HepG2 (cell line): ENCODE data around the gene EGFR. TPM values are rescaled to one million over a fixed set of nuclear protein-coding genes. Genes with fewer than 3 reads are reported as not detected.

Source experiments
- ATAC-seq: fragments of 200-7000 bp; cut with Tn5 transposase; 3 replicates; pipeline ENCODE4 v1.9.1; 2020; ENCODE audit warnings: mild to moderate bottlenecking, moderate library complexity
- BruUV-seq: library from RNA; stranded (reverse); fragments of 400-500 nt; replicated peaks from 2 replicates; lab custom pipeline; 2021; lab: Mats Ljungman, UMichigan
- CTCF ChIA-PET: fragments of 300-600 bp; formaldehyde crosslinking; extraction: SDS; loops from one replicate; lab custom pipeline; 2021; ENCODE audit warnings: low total read pairs, inconsistent platforms, low intra/inter-chr PET ratio; lab: Yijun Ruan, JAX
- POLR2A ChIA-PET: fragments of 350-600 bp; sonication (Branson Sonifier 250); formaldehyde crosslinking; loops from one replicate; lab custom pipeline; 2020; ENCODE audit warnings: antibody characterized with exemption, inconsistent platforms; lab: Yijun Ruan, JAX
- DNase-seq: peaks from one replicate; pipeline ENCODE4 v3.0.0-alpha.2; 2015; ENCODE audit warnings: low spot score
- FAIRE-seq: peaks from 3 replicates; lab custom pipeline; 2011; peaks lifted over from hg19 to GRCh38; lab: Jason Lieb, UNC
- H2AFZ ChIP-seq: one replicate; pipeline ENCODE4 v1.6.1; 2011; ENCODE audit warnings: low read length, inconsistent platforms
- H3K27ac ChIP-seq: fragments of 300-600 bp; 3 replicates; pipeline ENCODE4 v1.8.0; 2011; ENCODE audit warnings: mixed run types, mild to moderate bottlenecking, mixed read lengths, low read length, inconsistent platforms; ENCODE audit not compliant: insufficient read depth; ENCODE audit errors: extremely low read length
- H3K27me3 ChIP-seq, 2 experiments: fragments of 200-600 bp in 1 of 2; 2 replicates in 1 of 2; 3 replicates in 1 of 2; pipeline versions ENCODE4 v1.6.0 to v1.8.0; 2011; ENCODE audit warnings: low read length in 2 of 2, mild to moderate bottlenecking in 2 of 2, moderate library complexity in 2 of 2, inconsistent platforms in 1 of 2; ENCODE audit not compliant: insufficient read depth in 2 of 2, control insufficient read depth in 1 of 2
- H3K36me3 ChIP-seq, 2 experiments: fragments of 200-600 bp in 1 of 2; replicated peaks in 1 of 2; 2 replicates in 1 of 2; 3 replicates in 1 of 2; pipeline versions ENCODE4 v1.5.1 to v1.8.0; 2011; ENCODE audit warnings: low read length in 2 of 2, inconsistent platforms in 1 of 2; ENCODE audit not compliant: insufficient read depth in 2 of 2, control insufficient read depth in 1 of 2
- H3K4me1 ChIP-seq: 2 replicates; pipeline ENCODE4 v1.5.1; 2012; ENCODE audit warnings: low read length, inconsistent platforms; ENCODE audit not compliant: insufficient read depth
- H3K4me2 ChIP-seq: 2 replicates; pipeline ENCODE4 v1.6.0; 2011; ENCODE audit warnings: low read depth, low read length, inconsistent platforms
- H3K4me3 ChIP-seq, 3 experiments: fragments of 200-600 bp in 1 of 3; sonication (generic), shearing (Covaris generic) in 1 of 3; replicated peaks in 1 of 3; 2 replicates each; pipeline ENCODE4 v1.5.1; 2011 to 2016; ENCODE audit warnings: low read length in 3 of 3, inconsistent platforms in 2 of 3, low read depth in 2 of 3, mild to moderate bottlenecking in 2 of 3, control low read depth in 1 of 3, mixed read lengths in 1 of 3; ENCODE audit not compliant: insufficient read depth in 1 of 3
- H3K79me2 ChIP-seq: one replicate; pipeline ENCODE4 v1.6.1; 2011; ENCODE audit warnings: low read length, inconsistent platforms; ENCODE audit not compliant: insufficient read depth
- H3K9ac ChIP-seq: 2 replicates; pipeline ENCODE4 v1.6.0; 2011; ENCODE audit warnings: mild to moderate bottlenecking, low read depth, low read length, inconsistent platforms; ENCODE audit not compliant: insufficient read depth
- H3K9me3 ChIP-seq: 2 replicates; pipeline ENCODE4 v1.5.1; 2012; ENCODE audit warnings: mild to moderate bottlenecking, low read length
- H4K20me1 ChIP-seq: 2 replicates; pipeline ENCODE4 v1.6.0; 2011; ENCODE audit warnings: inconsistent platforms, mild to moderate bottlenecking, low read length, moderate library complexity; ENCODE audit not compliant: insufficient read depth
- CBX2 ChIP-seq, 2 experiments: fragments of 200-600 bp in 1 of 2; sonication (generic); formaldehyde crosslinking in 1 of 2; IDR thresholded peaks; 2 replicates each; pipeline versions ENCODE4 v1.7.0 to v1.8.1; 2018 to 2022; ENCODE audit warnings: low read depth in 2 of 2, low read length in 1 of 2, mild to moderate bottlenecking in 1 of 2, missing genetic modification reagents in 1 of 2
- HNRNPH1 ChIP-seq: fragments of 200-400 bp; formaldehyde crosslinking; optimal IDR thresholded peaks from 2 replicates; pipeline ENCODE3; 2017; ENCODE audit warnings: mild to moderate bottlenecking, low read depth, low read length
- MZF1 ChIP-seq: sonication (generic); formaldehyde crosslinking; IDR thresholded peaks from 2 replicates; pipeline ENCODE4 v1.8.1; 2023; ENCODE audit warnings: mild to moderate bottlenecking, missing genetic modification reagents, borderline replicate concordance
- SMC3 ChIP-seq: IDR thresholded peaks from 2 replicates; pipeline ENCODE4 v1.6.1; 2011; ENCODE audit warnings: low read length, improper control_type of control experiment
- ZFAT ChIP-seq: sonication (generic); formaldehyde crosslinking; conservative IDR thresholded peaks from 2 replicates; pipeline ENCODE4 v1.8.1; 2023; ENCODE audit warnings: missing genetic modification reagents, inconsistent platforms
- ZKSCAN8 ChIP-seq: IDR thresholded peaks from 2 replicates; pipeline ENCODE4 v1.6.1; 2016; ENCODE audit warnings: borderline replicate concordance, missing genetic modification reagents, missing compliant biosample characterization
- ZNF10 ChIP-seq: sonication (generic); formaldehyde crosslinking; IDR thresholded peaks from 2 replicates; pipeline ENCODE4 v1.4.0; 2020; ENCODE audit warnings: mild to moderate bottlenecking, low read depth, missing genetic modification reagents, borderline replicate concordance
- ZNF737 ChIP-seq: sonication (generic); formaldehyde crosslinking; IDR thresholded peaks from 2 replicates; pipeline ENCODE4 v1.5.0; 2020; ENCODE audit warnings: missing genetic modification reagents, mild to moderate bottlenecking, borderline replicate concordance
- ZNF782 ChIP-seq: sonication (generic); formaldehyde crosslinking; IDR thresholded peaks from 2 replicates; pipeline ENCODE4 v1.4.0; 2020; ENCODE audit warnings: missing genetic modification reagents, mild to moderate bottlenecking, borderline replicate concordance
- ZNF891 ChIP-seq: sonication (generic); formaldehyde crosslinking; IDR thresholded peaks from 2 replicates; pipeline ENCODE4 v1.5.0; 2020; ENCODE audit warnings: mild to moderate bottlenecking, missing genetic modification reagents
- WGBS: methylation state at CpG from one replicate; pipeline ENCODE4 v1.1.6; 2017; ENCODE audit warnings: low lambda C conversion rate; 5-methylcytosine and 5-hydroxymethylcytosine counted together
- in situ Hi-C: cut with HindIII; loops from 2 replicates; pipeline ENCODE4 v1.10.0; 2017; ENCODE audit warnings: low pct_unique_long_range_greater_than_20kb; ENCODE audit not compliant: extremely low pct_ligation_motif_present
- intact Hi-C: fragments of 100-400 bp; cut with micrococcal nuclease; formaldehyde crosslinking; loops from one replicate; pipeline ENCODE4 v1.10.0; 2022; ENCODE audit not compliant: unreplicated experiment
- polyA plus RNA-seq, 8 experiments: library from polyadenylated mRNA; depleted of rRNA in 3 of 8; stranded (reverse) in 7 of 8; unstranded in 1 of 8; fragments of >200 nt; fragmentation: Illumina TruSeq in 4 of 8; extraction: Trizol in 4 of 8; gene quantifications; 2 replicates each; pipeline versions ENCODE4 v1.2.1 to v1.2.3, GENCODE V29; 2011 to 2016; ENCODE audit warnings: low read depth in 4 of 8, missing spikeins in 1 of 8, mixed read lengths in 1 of 8; ENCODE audit not compliant: insufficient read depth in 1 of 8
- total RNA-seq, 5 experiments: library from RNA; depleted of rRNA; stranded (reverse); fragments of >200 nt; fragmentation: Illumina TruSeq; extraction: Trizol; gene quantifications; 2 replicates each; pipeline ENCODE4 v1.2.3, GENCODE V29; 2016; ENCODE audit warnings: low read depth in 1 of 5
- TF ChIP-seq, protein P1 (sequence below): sonication (generic); formaldehyde crosslinking; IDR thresholded peaks from 2 replicates; pipeline ENCODE4 v1.8.0; 2022; ENCODE audit warnings: missing genetic modification reagents, mild to moderate bottlenecking, borderline replicate concordance
- TF ChIP-seq, protein P2 (sequence below): sonication (generic); formaldehyde crosslinking; IDR thresholded peaks from 2 replicates; pipeline ENCODE4 v1.8.1; 2022; ENCODE audit warnings: low read depth, mild to moderate bottlenecking, missing genetic modification reagents

Gene EGFR
- total and polyA plus RNA-seq, 2 of the 13 experiments (the other 11 are each of a cell fraction or from before 2014, with no cell fraction given), result 7.0 to 10.0 TPM

DNA sequence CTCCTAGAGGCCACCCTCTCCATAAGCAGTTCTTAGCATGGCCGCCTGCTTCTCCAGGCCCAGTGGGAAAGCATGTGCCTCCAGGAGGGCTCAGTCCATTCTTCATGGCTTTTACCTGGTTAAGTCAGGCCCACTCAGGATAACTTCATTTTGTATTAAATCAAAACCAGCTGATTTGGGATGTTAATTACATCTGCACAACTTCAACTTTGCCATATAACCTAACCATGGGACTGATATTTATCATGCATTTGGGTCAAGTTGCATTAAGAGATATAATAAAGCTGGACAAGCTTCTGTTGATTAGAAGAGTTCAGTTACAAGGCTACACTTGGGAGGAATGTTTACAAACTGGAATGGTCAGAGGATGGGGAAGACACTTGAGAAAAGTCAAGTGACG, 65.5 kb downstream of the EGFR start:
- Histone ChIP-seq H2AFZ (no peak overlapping the region), H3K9ac (no peak overlapping the region), H3K4me3 (no peak overlapping the region), H3K36me3 (no peaks in the 10 kb centered on the region), H4K20me1 (no peaks in the 10 kb centered on the region), H3K79me2 (no peaks in the 10 kb centered on the region), H3K9me3 (no peaks in the 10 kb centered on the region), H3K4me2 (no peak overlapping the region), H3K27ac (no peak overlapping the region), H3K27me3 (no peaks in the 10 kb centered on the region), H3K4me1 (peaks cover 80% of the 10 kb centered on the region)
- ATAC-seq (no peak), DNase-seq (no peak), FAIRE-seq (no peak)
- BruUV-seq, result no TSS peak
- WGBS, result 97% methylated on average over 2 of the region's 2 CpGs
- CTCF ChIA-PET, result no interaction called here
- in situ Hi-C loops, result no loop called here
- no peak for TF ChIP-seq CBX2 (IDR thresholded peaks at IDR 0.05; ENCODE audit: low read depth, low read length)
- TF ChIP-seq CBX2 (CRISPR knock-in tag; IDR thresholded peaks at IDR 0.05; ENCODE audit: low read depth), result no peak
- TF ChIP-seq HNRNPH1, result no peak
- no peak for TF ChIP-seq ZNF737
- TF ChIP-seq ZFAT (CRISPR knock-in tag), result no peak
- TF ChIP-seq ZNF891 (CRISPR knock-in tag), result no peak
- TF ChIP-seq ZKSCAN8 (CRISPR knock-in tag), result no peak
- TF ChIP-seq MZF1 (CRISPR knock-in tag), result no peak
- no peak for TF ChIP-seq SMC3
- no peak for TF ChIP-seq ZNF10
- TF ChIP-seq, protein P1, sequence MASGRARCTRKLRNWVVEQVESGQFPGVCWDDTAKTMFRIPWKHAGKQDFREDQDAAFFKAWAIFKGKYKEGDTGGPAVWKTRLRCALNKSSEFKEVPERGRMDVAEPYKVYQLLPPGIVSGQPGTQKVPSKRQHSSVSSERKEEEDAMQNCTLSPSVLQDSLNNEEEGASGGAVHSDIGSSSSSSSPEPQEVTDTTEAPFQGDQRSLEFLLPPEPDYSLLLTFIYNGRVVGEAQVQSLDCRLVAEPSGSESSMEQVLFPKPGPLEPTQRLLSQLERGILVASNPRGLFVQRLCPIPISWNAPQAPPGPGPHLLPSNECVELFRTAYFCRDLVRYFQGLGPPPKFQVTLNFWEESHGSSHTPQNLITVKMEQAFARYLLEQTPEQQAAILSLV (CRISPR knock-in tag), result no peak
- TF ChIP-seq, protein P2, sequence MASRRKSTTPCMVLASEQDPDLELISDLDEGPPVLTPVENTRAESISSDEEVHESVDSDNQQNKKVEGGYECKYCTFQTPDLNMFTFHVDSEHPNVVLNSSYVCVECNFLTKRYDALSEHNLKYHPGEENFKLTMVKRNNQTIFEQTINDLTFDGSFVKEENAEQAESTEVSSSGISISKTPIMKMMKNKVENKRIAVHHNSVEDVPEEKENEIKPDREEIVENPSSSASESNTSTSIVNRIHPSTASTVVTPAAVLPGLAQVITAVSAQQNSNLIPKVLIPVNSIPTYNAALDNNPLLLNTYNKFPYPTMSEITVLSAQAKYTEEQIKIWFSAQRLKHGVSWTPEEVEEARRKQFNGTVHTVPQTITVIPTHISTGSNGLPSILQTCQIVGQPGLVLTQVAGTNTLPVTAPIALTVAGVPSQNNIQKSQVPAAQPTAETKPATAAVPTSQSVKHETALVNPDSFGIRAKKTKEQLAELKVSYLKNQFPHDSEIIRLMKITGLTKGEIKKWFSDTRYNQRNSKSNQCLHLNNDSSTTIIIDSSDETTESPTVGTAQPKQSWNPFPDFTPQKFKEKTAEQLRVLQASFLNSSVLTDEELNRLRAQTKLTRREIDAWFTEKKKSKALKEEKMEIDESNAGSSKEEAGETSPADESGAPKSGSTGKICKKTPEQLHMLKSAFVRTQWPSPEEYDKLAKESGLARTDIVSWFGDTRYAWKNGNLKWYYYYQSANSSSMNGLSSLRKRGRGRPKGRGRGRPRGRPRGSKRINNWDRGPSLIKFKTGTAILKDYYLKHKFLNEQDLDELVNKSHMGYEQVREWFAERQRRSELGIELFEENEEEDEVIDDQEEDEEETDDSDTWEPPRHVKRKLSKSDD (CRISPR knock-in tag), result no peak
- TF ChIP-seq ZNF782 (CRISPR knock-in tag), result no peak
- intact Hi-C loops, result no loop called here
- POLR2A ChIA-PET, result no interaction called here
